Tibial artery (tissue), 4 donors: ENCODE measurements around the gene TNFSF18.

Experiments
- DNase-seq, 2 donors: peaks; one replicate each; pipeline ENCODE4 v3.0.0-alpha.2; 2019
- H3K27ac ChIP-seq, 2 donors: fragments of 200-600 bp; sonication (generic) in 1 of 2; 1 replicate in 1 of 2; 2 replicates in 1 of 2; pipeline ENCODE4 v1.5.1; 2018 to 2019; ENCODE audit warnings: mild to moderate bottlenecking in 1 of 2
- H3K27me3 ChIP-seq, 2 donors: fragments of 200-600 bp; sonication (generic) in 1 of 2; one replicate each; pipeline versions ENCODE4 v1.5.1 to v1.6.0; 2016 to 2019
- H3K36me3 ChIP-seq, 3 donors: fragments of 200-600 bp; sonication (generic) in 2 of 3; one replicate each; pipeline ENCODE4 v1.5.1; 2016 to 2019; ENCODE audit warnings: mild to moderate bottlenecking in 2 of 3
- H3K4me1 ChIP-seq, 4 donors: fragments of 200-600 bp; sonication (generic) in 2 of 4; 1 replicate in 3 of 4; 2 replicates in 1 of 4; pipeline ENCODE4 v1.5.1; 2016 to 2019
- H3K4me3 ChIP-seq, 2 donors: fragments of 200-600 bp; sonication (generic) in 1 of 2; 1 replicate in 1 of 2; 2 replicates in 1 of 2; pipeline ENCODE4 v1.5.1; 2018 to 2019; ENCODE audit warnings: mild to moderate bottlenecking in 2 of 2
- H3K9me3 ChIP-seq, 3 donors: fragments of 200-600 bp; sonication (generic) in 1 of 3; one replicate each; pipeline ENCODE4 v1.5.1; 2016 to 2019
- intact Hi-C: fragments of 100-400 bp; cut with DNase I; formaldehyde crosslinking; loops from one replicate; pipeline ENCODE4 v1.15.0; 2023; ENCODE audit warnings: low total_unique reads
- TF ChIP-seq, protein P1 (sequence below), 2 experiments: fragments of 200-600 bp in 1 of 2; fragments of 450-650 bp in 1 of 2; IDR thresholded peaks; one replicate each; pipeline ENCODE4 v1.5.1; 2017 to 2019; ENCODE audit warnings: antibody characterized with exemption in 2 of 2, mild to moderate bottlenecking in 1 of 2, moderate library complexity in 1 of 2

The TNFSF18 gene

DNA sequence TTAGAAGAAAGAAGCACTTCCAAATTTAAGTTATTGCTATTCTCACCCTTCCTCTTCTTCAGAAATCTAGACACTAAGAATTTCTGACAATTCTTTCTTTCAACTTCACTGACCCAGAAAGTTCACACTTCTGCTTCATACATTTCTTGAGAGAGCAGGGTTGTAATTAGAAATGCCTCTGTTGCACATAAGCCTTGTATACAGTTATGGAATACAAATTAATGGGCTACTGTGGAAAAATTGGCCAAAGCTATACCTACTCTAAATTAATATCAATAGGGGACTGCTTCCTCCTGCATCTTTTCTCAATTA, 1.5 kb downstream of the TNFSF18 start:
- Histone ChIP-seq H3K27me3 (no peaks in the 10 kb centered on the region), H3K27ac (no peak overlapping the region), H3K4me1 (peaks cover 0 to 12% (median 6%) of the 10 kb centered on the region in 4 donors), H3K9me3 (no peaks in the 10 kb centered on the region), H3K36me3 (no peaks in the 10 kb centered on the region), H3K4me3 (no peak overlapping the region)
- intact Hi-C loops: no loop called here
- DNase-seq: no peak
- TF ChIP-seq, protein P1, sequence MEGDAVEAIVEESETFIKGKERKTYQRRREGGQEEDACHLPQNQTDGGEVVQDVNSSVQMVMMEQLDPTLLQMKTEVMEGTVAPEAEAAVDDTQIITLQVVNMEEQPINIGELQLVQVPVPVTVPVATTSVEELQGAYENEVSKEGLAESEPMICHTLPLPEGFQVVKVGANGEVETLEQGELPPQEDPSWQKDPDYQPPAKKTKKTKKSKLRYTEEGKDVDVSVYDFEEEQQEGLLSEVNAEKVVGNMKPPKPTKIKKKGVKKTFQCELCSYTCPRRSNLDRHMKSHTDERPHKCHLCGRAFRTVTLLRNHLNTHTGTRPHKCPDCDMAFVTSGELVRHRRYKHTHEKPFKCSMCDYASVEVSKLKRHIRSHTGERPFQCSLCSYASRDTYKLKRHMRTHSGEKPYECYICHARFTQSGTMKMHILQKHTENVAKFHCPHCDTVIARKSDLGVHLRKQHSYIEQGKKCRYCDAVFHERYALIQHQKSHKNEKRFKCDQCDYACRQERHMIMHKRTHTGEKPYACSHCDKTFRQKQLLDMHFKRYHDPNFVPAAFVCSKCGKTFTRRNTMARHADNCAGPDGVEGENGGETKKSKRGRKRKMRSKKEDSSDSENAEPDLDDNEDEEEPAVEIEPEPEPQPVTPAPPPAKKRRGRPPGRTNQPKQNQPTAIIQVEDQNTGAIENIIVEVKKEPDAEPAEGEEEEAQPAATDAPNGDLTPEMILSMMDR (IDR thresholded peaks at IDR 0.05): no peak

DNA sequence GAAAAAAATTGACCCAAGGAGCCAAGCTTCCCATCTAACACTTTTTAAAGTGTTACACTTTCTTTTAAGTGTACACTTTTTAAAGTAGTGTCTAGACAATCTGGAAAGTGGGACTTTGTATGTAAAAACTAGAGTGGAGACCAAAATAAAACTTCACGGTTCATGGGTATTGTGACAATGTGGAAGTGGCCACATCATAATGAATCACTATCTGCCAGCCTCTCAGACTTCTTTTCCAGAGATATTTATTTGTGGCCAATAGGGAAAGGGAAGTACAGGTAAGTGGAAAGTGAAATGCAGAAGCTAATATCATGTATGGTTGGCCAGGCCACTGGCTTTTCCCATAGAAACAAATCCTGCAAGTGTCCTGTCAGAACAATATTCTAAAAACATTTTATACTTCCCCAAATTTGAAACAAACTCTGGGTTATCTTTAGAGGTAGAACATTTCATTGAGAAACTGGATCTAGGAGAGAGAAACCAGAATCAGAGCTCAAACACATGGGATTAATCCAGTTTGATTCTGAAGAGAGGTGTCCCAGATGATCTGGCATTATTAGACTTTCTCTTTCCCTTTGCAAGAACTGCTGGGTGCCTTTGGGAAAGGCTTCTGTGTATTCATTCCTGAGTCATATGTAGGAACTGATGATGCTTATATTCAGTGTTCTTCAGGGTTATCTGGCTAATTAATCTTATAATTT, 2.0 kb downstream of the TNFSF18 start:
- TF ChIP-seq, protein P1 (IDR thresholded peaks at IDR 0.05): no peak
- H3K27ac ChIP-seq: no peak overlapping the region
- peaks cover 0 to 12% (median 6%) of the 10 kb centered on the region in 4 donors for H3K4me1 ChIP-seq
- no peak for DNase-seq
- H3K27me3 ChIP-seq: no peaks in the 10 kb centered on the region
- no peaks in the 10 kb centered on the region for H3K9me3 ChIP-seq
- no peak overlapping the region for H3K4me3 ChIP-seq
- H3K36me3 ChIP-seq: no peaks in the 10 kb centered on the region
- intact Hi-C loops: no loop called here

DNA sequence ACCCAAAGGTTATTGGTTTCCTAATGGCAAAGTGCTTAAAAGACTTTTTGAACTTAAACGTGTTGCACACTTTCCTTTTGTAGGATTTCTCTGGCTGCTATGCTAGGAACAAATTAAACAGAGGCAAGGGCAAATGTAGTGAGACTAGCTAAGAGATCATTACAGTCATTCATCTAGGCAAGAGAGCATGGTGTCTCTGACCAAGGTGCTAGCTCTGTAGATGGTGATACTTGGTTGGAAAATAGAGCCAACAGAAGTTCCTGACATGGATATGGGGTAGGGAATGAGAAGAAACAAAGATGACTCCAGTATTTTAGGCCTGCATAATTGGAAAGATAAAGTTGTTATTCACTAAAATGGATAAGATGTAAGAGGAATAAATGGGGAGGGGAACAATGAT, 6.1 kb downstream of the TNFSF18 start:
- no peak overlapping the region for H3K4me3 ChIP-seq
- H3K36me3 ChIP-seq: no peaks in the 10 kb centered on the region
- no peaks in the 10 kb centered on the region for H3K9me3 ChIP-seq
- H3K27me3 ChIP-seq: no peaks in the 10 kb centered on the region
- no peaks in the 10 kb centered on the region for H3K4me1 ChIP-seq
- intact Hi-C loops: no loop called here
- TF ChIP-seq, protein P1 (IDR thresholded peaks at IDR 0.05): no peak
- DNase-seq: no peak
- no peak overlapping the region for H3K27ac ChIP-seq

DNA sequence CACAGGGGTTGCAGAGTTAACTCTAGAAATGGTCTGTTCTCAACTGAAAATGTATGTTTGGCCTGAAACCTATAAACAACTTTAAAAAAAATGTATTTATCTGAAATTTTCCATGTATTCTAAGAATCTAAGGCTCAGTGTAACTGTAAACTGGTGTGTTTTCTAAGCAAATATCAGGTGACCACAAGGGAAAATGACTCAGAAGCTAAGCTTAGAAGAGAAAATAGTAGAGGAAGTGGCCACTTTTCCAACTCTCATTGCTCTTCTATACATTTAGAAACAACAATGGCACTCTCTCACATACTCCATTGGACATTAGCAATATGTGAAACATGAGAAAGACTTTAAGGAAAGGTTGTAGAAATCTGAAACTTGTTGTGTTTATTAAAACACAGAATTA, 7.5 kb downstream of the TNFSF18 start:
- H3K27me3 ChIP-seq: no peaks in the 10 kb centered on the region
- no peaks in the 10 kb centered on the region for H3K9me3 ChIP-seq
- DNase-seq: no peak
- intact Hi-C loops: no loop called here
- H3K4me1 ChIP-seq: no peaks in the 10 kb centered on the region
- TF ChIP-seq, protein P1 (IDR thresholded peaks at IDR 0.05): no peak
- no peak overlapping the region for H3K4me3 ChIP-seq
- no peaks in the 10 kb centered on the region for H3K36me3 ChIP-seq
- H3K27ac ChIP-seq: no peak overlapping the region

DNA sequence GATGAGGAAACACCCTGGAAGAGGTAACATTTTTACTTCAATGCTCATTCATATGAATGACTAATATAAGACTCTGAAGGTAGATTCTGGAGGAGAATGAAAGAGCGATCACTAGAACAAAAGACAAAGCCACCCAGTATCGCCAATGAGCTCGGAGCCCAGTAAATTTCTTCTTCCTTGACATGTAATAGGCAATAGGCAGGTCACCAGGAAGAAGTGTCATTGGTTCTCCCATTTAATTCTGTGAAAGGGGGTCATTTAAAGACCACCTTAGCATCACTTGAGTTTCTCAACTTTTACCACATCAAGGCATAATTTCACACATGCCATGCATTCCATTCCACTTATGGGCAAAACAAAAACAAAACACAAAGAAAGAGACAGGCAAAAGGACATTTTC, 7.9 kb downstream of the TNFSF18 start:
- H3K9me3 ChIP-seq: no peaks in the 10 kb centered on the region

More for the DNA sequence above, 7.9 kb downstream of the TNFSF18 start:
- no peak for DNase-seq
- no peaks in the 10 kb centered on the region for H3K4me1 ChIP-seq
- intact Hi-C loops: no loop called here
- no peaks in the 10 kb centered on the region for H3K27me3 ChIP-seq
- H3K36me3 ChIP-seq: no peaks in the 10 kb centered on the region
- TF ChIP-seq, protein P1 (IDR thresholded peaks at IDR 0.05): no peak
- no peak overlapping the region for H3K27ac ChIP-seq
- no peak overlapping the region for H3K4me3 ChIP-seq
